Thoracic aorta (tissue), 2 donors: ENCODE data around the gene CARNS1. TPM values are rescaled to one million over a fixed set of nuclear protein-coding genes. Genes with fewer than 3 reads are reported as not detected.
A peak's percentile ranks its signal among the peaks of the same experiment; 100 is the strongest.
"Not testable (repeated sequence)": the region's sequence is repeated elsewhere in the genome, so short reads cannot be mapped to it uniquely, and the experiment has no call there.

Experiments
- ATAC-seq: fragments of 150-250 bp; one replicate; pipeline ENCODE4 v1.8.0; 2017; ENCODE audit warnings: low read depth; ENCODE audit not compliant: insufficient number of reproducible peaks, low FRiP score
- DNase-seq: peaks from one replicate; pipeline ENCODE4 v3.0.0-alpha.2; 2020; ENCODE audit warnings: low spot score
- H3K27ac ChIP-seq, 2 donors: fragments of 200-600 bp; sonication (generic); 1 replicate in 1 of 2; 2 replicates in 1 of 2; pipeline ENCODE4 v1.5.1; 2016; ENCODE audit warnings: mild to moderate bottlenecking in 2 of 2, moderate library complexity in 2 of 2
- H3K27me3 ChIP-seq: fragments of 200-600 bp; sonication (generic); replicated peaks from 2 replicates; pipeline ENCODE4 v1.6.0; 2016; ENCODE audit warnings: mild to moderate bottlenecking; ENCODE audit not compliant: insufficient read depth
- H3K36me3 ChIP-seq: fragments of 200-600 bp; sonication (generic); one replicate; pipeline ENCODE4 v1.5.1; 2016
- H3K4me1 ChIP-seq, 2 donors: fragments of 200-600 bp; sonication (generic); 1 replicate in 1 of 2; 2 replicates in 1 of 2; pipeline versions ENCODE4 v1.5.1 to v1.6.0; 2016; ENCODE audit warnings: low read depth in 2 of 2, mild to moderate bottlenecking in 1 of 2; ENCODE audit not compliant: control insufficient read depth in 1 of 2
- H3K4me3 ChIP-seq: fragments of 200-600 bp; sonication (generic); 2 replicates; pipeline ENCODE4 v1.5.1; 2016; ENCODE audit warnings: mild to moderate bottlenecking
- H3K9me3 ChIP-seq: fragments of 200-600 bp; sonication (generic); 2 replicates; pipeline ENCODE4 v1.5.1; 2016
- total RNA-seq, 2 donors: library from RNA; depleted of rRNA; stranded (reverse); fragments of >200 nt; gene quantifications; one replicate each; pipeline versions ENCODE4 v1.1.0 to v1.2.3, GENCODE V29; 2016
- TF ChIP-seq, protein P1 (sequence below): fragments of 200-600 bp; sonication (generic); IDR thresholded peaks from one replicate; pipeline ENCODE4 v1.5.1; 2019; ENCODE audit warnings: antibody characterized with exemption

Gene CARNS1
- total RNA-seq, 2 donors from 2014 or later: 7.9 to 10.8 TPM

DNA sequence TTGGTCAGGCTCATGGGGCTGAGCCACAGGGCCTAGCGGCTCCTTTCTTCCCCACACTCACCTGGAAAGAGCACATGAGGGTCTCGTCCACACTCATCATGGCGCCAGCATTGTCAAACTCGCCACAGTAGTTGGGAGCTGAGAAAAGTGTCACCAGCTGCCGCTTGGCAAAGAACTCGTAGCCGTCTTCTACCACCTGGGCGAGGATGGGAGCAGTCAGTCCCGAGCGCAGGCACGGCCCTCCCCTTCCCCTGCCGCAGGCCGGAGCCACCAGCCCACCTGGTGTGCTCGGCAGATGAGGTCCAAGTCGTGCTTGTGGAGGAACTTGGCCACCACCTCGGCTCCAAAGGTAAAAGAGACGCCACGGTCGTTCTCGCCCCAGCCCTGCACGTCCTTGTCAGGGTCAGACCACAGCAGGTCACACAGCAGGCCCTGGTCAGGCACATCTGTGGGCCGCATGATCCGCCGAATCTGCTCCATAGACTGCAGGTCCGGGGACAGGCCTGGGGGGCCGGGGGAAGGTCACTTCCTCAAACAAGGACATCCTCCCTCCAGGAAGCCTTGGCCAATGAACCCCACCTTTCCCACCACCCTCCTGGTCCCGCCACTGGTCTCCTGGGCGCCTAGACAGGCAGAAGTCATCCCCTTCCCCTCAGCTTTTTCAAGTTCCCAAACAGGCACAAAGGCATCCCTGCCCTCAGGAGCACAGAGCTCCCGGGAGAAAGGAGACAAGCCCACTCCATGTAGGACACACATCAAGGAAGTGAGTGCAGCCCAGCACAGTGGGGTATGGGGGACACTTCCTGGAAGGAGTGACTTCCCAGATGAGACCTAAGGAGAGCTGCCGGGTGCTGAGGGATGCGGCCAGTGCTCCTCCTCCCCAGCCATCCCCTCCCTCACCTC is 16.6 kb upstream of the CARNS1 start:
- peaks cover 34% of the 10 kb centered on the region for H3K36me3 ChIP-seq
- H3K4me3 ChIP-seq: no peak overlapping the region
- DNase-seq (no peak), ATAC-seq (no peak)
- TF ChIP-seq, protein P1, sequence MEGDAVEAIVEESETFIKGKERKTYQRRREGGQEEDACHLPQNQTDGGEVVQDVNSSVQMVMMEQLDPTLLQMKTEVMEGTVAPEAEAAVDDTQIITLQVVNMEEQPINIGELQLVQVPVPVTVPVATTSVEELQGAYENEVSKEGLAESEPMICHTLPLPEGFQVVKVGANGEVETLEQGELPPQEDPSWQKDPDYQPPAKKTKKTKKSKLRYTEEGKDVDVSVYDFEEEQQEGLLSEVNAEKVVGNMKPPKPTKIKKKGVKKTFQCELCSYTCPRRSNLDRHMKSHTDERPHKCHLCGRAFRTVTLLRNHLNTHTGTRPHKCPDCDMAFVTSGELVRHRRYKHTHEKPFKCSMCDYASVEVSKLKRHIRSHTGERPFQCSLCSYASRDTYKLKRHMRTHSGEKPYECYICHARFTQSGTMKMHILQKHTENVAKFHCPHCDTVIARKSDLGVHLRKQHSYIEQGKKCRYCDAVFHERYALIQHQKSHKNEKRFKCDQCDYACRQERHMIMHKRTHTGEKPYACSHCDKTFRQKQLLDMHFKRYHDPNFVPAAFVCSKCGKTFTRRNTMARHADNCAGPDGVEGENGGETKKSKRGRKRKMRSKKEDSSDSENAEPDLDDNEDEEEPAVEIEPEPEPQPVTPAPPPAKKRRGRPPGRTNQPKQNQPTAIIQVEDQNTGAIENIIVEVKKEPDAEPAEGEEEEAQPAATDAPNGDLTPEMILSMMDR: no peak
- H3K9me3 ChIP-seq: no peaks in the 10 kb centered on the region
- H3K27ac ChIP-seq: no peak overlapping the region
- H3K27me3 ChIP-seq: no peaks in the 10 kb centered on the region
- peaks cover 16 to 27% of the 10 kb centered on the region in 2 donors for H3K4me1 ChIP-seq

DNA sequence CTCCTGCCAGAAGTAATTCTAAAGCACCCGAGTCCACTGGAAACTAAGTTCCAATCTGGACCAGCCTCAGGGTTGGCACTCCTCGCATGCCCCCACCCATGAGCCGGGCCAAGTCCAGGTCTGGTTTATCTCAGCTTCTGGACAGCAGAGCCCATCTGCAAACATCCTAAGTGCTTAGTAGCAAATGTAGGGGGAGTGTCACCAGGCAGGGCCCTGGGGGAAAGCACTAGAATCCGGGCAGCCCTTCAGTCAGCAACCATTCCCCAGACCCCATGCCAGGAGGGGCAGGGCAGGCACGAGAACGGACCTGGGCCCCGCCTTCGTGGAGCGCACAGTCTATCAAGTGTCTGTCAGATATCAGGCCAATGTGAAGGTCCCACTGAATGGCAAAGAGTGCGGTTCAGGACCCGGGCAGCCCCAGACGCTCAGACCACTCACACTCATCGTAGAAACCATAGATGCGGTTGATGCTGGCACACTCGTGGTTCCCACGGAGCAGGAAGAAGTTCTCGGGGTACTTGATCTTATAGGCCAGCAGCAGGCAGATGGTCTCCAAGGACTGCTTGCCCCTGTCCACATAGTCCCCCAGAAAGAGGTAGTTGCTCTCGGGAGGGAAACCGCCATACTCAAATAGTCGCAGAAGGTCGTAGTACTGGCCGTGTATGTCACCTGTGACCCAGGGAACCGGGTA is 15.1 kb upstream of the CARNS1 start:
- TF ChIP-seq, protein P1: no peak
- H3K4me3 ChIP-seq: peak overlapping the region; percentile 100
- ATAC-seq (no peak), DNase-seq (no peak)
- H3K36me3 ChIP-seq: peaks cover 29% of the 10 kb centered on the region
- H3K9me3 ChIP-seq: no peaks in the 10 kb centered on the region
- H3K4me1 ChIP-seq: peaks cover 16 to 27% of the 10 kb centered on the region in 2 donors
- H3K27ac ChIP-seq: peak overlapping the region; percentile 89 to 94
- H3K27me3 ChIP-seq: no peaks in the 10 kb centered on the region

DNA sequence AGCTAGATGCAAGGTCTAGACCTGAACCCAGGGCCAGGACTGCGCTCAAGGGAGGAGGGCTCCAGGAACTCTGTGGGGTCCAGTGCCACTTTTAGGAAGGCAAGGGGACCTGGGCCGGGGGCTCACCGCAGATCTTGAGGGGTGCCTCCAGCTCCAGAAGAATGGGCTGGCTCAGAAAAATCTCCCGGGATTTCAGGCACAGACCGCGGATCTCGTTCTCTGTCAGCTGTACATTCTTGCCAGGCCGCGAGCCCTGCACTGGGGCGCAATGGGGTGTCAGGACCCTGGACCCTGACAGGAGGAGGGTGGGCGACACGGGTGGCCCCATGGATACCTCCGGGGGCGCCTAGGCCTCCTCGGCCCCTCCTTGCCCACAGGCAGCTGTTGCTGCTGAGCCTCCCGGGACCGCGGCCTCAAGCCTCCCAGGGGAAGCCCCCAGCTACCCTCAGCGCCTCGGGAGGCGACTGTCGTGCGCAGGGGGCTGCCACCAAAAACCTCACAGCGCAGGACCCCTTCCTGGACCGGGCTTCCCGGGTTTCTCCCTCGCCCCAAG is 14.5 kb upstream of the CARNS1 start:
- Histone ChIP-seq H3K36me3 (peaks cover 29% of the 10 kb centered on the region), H3K9me3 (no peaks in the 10 kb centered on the region), H3K27ac (peak overlapping the region; percentile 89 to 94), H3K27me3 (peaks cover 5% of the 10 kb centered on the region), H3K4me3 (peak overlapping the region; percentile 100), H3K4me1 (peaks cover 16 to 27% of the 10 kb centered on the region in 2 donors)
- TF ChIP-seq, protein P1: no peak
- DNase-seq: no peak
- ATAC-seq: peak; percentile 5

DNA sequence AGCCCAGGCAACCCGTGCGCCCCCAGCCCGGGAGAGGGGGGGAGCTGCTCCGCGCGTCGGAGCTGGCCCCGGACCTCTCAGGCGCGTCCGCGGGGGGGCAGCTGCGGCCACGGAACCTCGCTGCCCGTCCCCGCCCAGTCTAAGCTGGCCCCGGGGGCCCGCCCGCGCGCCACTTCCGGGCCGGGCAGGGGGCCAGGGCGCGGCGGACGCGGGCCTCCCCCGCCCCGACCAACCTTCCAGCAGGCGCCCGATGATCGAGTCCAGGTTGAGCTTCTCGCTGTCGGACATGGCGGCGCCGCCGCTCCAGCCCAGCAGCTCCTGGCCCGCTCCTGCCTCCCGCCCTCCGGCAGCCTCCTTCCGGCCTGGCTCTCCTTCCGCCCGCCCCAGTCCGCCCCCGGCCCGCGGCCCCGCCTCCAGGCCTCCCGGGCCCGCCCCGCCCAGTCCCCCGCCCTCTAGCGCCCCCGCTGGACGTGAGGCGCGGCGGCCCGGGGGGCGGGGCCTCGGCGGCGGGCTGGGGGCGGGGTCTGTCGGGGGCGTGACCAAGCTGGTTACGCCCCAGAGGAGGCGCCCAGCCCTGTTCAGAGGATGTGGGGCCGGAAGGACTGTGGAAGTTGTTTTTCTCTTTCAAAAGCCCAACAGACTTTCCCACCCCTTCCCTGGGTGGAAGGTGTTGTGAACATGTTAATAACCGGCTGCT is 13.8 kb upstream of the CARNS1 start, which contains the start of gene PPP1CA:
Gene PPP1CA, minus strand, starts transcription at position 364 of the 697 bp plus-strand sequence. Its CDS starts 76 bp downstream, at position 288.
- Histone ChIP-seq H3K27ac (peak within 1 kb of the TSS; percentile 89 to 94), H3K4me1 (peaks cover 16 to 27% of the 10 kb centered on the region in 2 donors), H3K27me3 (peaks cover 5% of the 10 kb centered on the region), H3K36me3 (peaks cover 29% of the 10 kb centered on the region), H3K4me3 (peak within 1 kb of the TSS; percentile 100), H3K9me3 (no peaks in the 10 kb centered on the region)
- TF ChIP-seq, protein P1: no peak
- DNase-seq (peak; percentile 44), ATAC-seq (peak; percentile 89)

DNA sequence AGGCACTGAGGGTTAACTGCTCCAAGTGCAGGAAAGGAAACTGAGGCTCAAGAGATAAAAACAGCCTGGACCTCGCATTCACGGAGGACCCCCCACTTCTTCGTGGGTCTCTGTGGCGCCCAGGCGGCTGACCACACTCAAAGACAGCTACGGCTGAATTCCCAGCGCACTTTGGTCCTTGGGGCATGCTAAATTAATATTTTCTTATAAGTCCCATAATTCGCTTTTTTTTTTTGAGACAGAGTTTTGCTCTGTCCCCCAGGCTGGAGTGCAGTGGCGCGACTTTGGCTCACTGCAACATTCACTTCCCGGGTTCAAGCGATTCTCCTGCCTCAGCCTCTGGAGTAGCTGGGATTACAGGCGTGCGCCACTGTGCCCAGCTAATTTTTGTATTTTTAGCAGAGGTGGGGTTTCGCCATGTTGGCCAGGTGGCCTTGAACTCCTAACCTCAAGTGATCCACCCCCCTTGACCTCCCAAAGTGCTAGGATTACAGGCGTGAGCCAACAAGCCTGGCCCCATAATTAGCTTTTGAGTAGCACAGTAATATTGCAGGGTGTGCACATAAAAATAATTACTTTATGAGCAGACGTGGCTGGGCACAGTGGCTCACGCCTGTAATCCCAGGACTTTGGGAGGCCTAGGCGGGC is 13.2 kb upstream of the CARNS1 start:
- H3K27ac ChIP-seq: peak overlapping the region; percentile 78 to 94
- not testable (repeated sequence) for DNase-seq, ATAC-seq, H3K27me3 ChIP-seq, H3K9me3 ChIP-seq
- H3K4me3 ChIP-seq: peak overlapping the region; percentile 100
- peaks cover 23% of the 10 kb centered on the region for H3K36me3 ChIP-seq
- H3K4me1 ChIP-seq: peaks cover 16 to 27% of the 10 kb centered on the region in 2 donors

DNA sequence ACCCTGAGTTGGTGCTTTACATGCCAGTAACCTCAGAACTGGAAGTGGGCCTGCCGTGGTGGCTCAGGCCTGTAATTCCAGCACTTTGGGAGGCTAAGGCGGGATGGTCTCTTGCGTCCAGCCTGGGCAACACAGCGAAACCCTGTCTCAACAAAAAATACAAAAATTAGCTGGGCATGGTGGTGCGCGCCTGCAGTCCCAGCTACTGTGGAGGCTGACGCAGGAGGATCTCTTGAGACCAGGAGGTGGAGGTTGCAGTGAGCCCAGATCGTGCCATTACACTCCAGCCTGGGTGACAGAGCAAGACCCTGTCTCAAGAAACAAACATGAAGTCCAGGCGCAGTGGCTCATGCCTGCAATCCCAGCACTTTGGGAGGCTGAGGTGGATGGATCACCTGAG is 12.4 kb upstream of the CARNS1 start:
- H3K4me3 ChIP-seq, H3K27me3 ChIP-seq, ATAC-seq, DNase-seq, H3K9me3 ChIP-seq, H3K27ac ChIP-seq: not testable (repeated sequence)
- H3K36me3 ChIP-seq: peaks cover 15% of the 10 kb centered on the region
- peaks cover 16 to 27% of the 10 kb centered on the region in 2 donors for H3K4me1 ChIP-seq
